H1 (cell line): ENCODE measurements around the gene TRNAU1AP. TPM values are rescaled to one million over a fixed set of nuclear protein-coding genes. Genes with fewer than 3 reads are reported as not detected.
"Not testable (repeated sequence)": the region's sequence is repeated elsewhere in the genome, so short reads cannot be mapped to it uniquely, and the experiment has no call there.

ENCODE experiments used
- CTCF ChIA-PET: fragments of 300-600 bp; sonication (Branson Sonifier 250); formaldehyde crosslinking; loops from one replicate; lab custom pipeline; 2021; ENCODE audit not compliant: partially characterized antibody; lab: Charles Lee
- POLR2A ChIA-PET: fragments of 300-600 bp; sonication (Branson Sonifier 250); formaldehyde crosslinking; loops from one replicate; lab custom pipeline; 2021; ENCODE audit warnings: inconsistent platforms; ENCODE audit not compliant: partially characterized antibody; lab: Charles Lee
- DNase-seq, 2 experiments: peaks; one replicate each; pipeline versions ENCODE4 v3.0.0 to v3.0.0-alpha.2; 2010 to 2022; ENCODE audit warnings: low spot score in 2 of 2, low read depth in 1 of 2, mixed read lengths in 1 of 2
- FAIRE-seq: peaks from 2 replicates; lab custom pipeline; 2011; peaks lifted over from hg19 to GRCh38; lab: Jason Lieb, UNC
- H2AFZ ChIP-seq: 2 replicates; pipeline ENCODE4 v1.8.1; 2012; ENCODE audit warnings: low read length, inconsistent platforms
- H2AK5ac ChIP-seq: 2 replicates; pipeline ENCODE4 v1.6.1; 2013; ENCODE audit warnings: low read depth, low read length
- H2BK120ac ChIP-seq: replicated peaks from 2 replicates; pipeline ENCODE3; 2013; ENCODE audit warnings: low read depth, low read length, inconsistent platforms
- H2BK12ac ChIP-seq: 2 replicates; pipeline ENCODE4 v1.6.1; 2013; ENCODE audit warnings: low read depth, low read length
- H2BK15ac ChIP-seq: 2 replicates; pipeline ENCODE4 v1.6.1; 2013; ENCODE audit warnings: low read length
- H2BK20ac ChIP-seq: 2 replicates; pipeline ENCODE4 v1.6.1; 2013; ENCODE audit warnings: low read length
- H2BK5ac ChIP-seq: 2 replicates; pipeline ENCODE4 v1.6.1; 2013; ENCODE audit warnings: low read depth, low read length
- H3K14ac ChIP-seq: 2 replicates; pipeline ENCODE4 v1.6.1; 2013; ENCODE audit warnings: inconsistent platforms; ENCODE audit not compliant: insufficient read length
- H3K18ac ChIP-seq: 2 replicates; pipeline ENCODE4 v1.6.1; 2013; ENCODE audit warnings: low read length; ENCODE audit errors: extremely low read depth
- H3K23ac ChIP-seq: 2 replicates; pipeline ENCODE4 v1.6.1; 2013; ENCODE audit warnings: inconsistent platforms; ENCODE audit not compliant: insufficient read length
- H3K23me2 ChIP-seq: 2 replicates; pipeline ENCODE4 v1.6.1; 2013; ENCODE audit warnings: low read depth, low read length
- H3K27ac ChIP-seq: 2 replicates; pipeline ENCODE4 v1.6.1; 2011; ENCODE audit warnings: low read depth, low read length, inconsistent platforms
- H3K27me3 ChIP-seq, 4 experiments: replicated peaks in 1 of 4; 1 replicate in 1 of 4; 2 replicates in 3 of 4; pipeline versions ENCODE4 v1.6.1 to v1.8.1; 2011 to 2013; ENCODE audit warnings: low read length in 3 of 4, mild to moderate bottlenecking in 3 of 4, inconsistent platforms in 2 of 4, mixed read lengths in 2 of 4, moderate library complexity in 1 of 4; ENCODE audit not compliant: control insufficient read depth in 3 of 4, insufficient read depth in 3 of 4; ENCODE audit errors: extremely low read depth in 1 of 4
- H3K36me3 ChIP-seq, 4 experiments: 2 replicates each; pipeline versions ENCODE4 v1.6.1 to v1.8.1; 2011 to 2013; ENCODE audit warnings: mild to moderate bottlenecking in 4 of 4, low read length in 3 of 4, moderate library complexity in 2 of 4, control low read depth in 1 of 4, inconsistent platforms in 1 of 4; ENCODE audit not compliant: insufficient read depth in 4 of 4, control insufficient read depth in 2 of 4
- H3K4ac ChIP-seq: replicated peaks from 2 replicates; pipeline ENCODE3; 2013; ENCODE audit warnings: low read length, low read depth, mixed read lengths, inconsistent platforms; ENCODE audit not compliant: insufficient read length
- H3K4me1 ChIP-seq, 4 experiments: replicated peaks in 1 of 4; 1 replicate in 1 of 4; 2 replicates in 3 of 4; pipeline versions ENCODE4 v1.6.1 to v1.8.1; 2011 to 2013; ENCODE audit warnings: low read length in 3 of 4, inconsistent platforms in 2 of 4, mixed read lengths in 1 of 4; ENCODE audit not compliant: insufficient read depth in 4 of 4, control insufficient read depth in 3 of 4
- H3K4me2 ChIP-seq, 2 experiments: 2 replicates each; pipeline versions ENCODE4 v1.6.1 to v1.8.1; 2011 to 2013; ENCODE audit warnings: low read depth in 2 of 2, low read length in 2 of 2, control low read depth in 1 of 2, inconsistent platforms in 1 of 2, mild to moderate bottlenecking in 1 of 2; ENCODE audit not compliant: insufficient read depth in 1 of 2
- H3K4me3 ChIP-seq, 4 experiments: fragments of 200-600, 300-600 bp in 1 of 4; sonication (generic), shearing (Covaris generic), sonication (Bioruptor Twin) in 1 of 4; 2 replicates each; pipeline versions ENCODE4 v1.5.1 to v1.8.1; 2011 to 2016; ENCODE audit warnings: low read length in 4 of 4, low read depth in 3 of 4, control low read depth in 2 of 4, inconsistent platforms in 2 of 4, mild to moderate bottlenecking in 2 of 4, mixed read lengths in 1 of 4, moderate library complexity in 1 of 4; ENCODE audit not compliant: insufficient read depth in 2 of 4; ENCODE audit errors: extremely low read depth in 1 of 4
- H3K56ac ChIP-seq: replicated peaks from 2 replicates; pipeline ENCODE3; 2013; ENCODE audit warnings: low read depth, mild to moderate bottlenecking, mixed read lengths, low read length, inconsistent platforms; ENCODE audit not compliant: insufficient read length
- H3K79me1 ChIP-seq: 2 replicates; pipeline ENCODE4 v1.6.1; 2013; ENCODE audit warnings: low read depth, low read length, control low read depth
- H3K79me2 ChIP-seq, 2 experiments: 2 replicates each; pipeline versions ENCODE4 v1.6.1 to v1.8.1; 2012 to 2013; ENCODE audit warnings: low read length in 2 of 2, mild to moderate bottlenecking in 2 of 2, inconsistent platforms in 1 of 2; ENCODE audit not compliant: insufficient read depth in 2 of 2, control insufficient read depth in 1 of 2
- H3K9ac ChIP-seq, 4 experiments: replicated peaks in 1 of 4; 1 replicate in 1 of 4; 2 replicates in 3 of 4; pipeline versions ENCODE4 v1.6.1 to v1.8.1; 2011 to 2013; ENCODE audit warnings: low read depth in 3 of 4, low read length in 3 of 4, control low read depth in 2 of 4, mild to moderate bottlenecking in 2 of 4, moderate library complexity in 2 of 4, inconsistent platforms in 1 of 4; ENCODE audit errors: extremely low read depth in 1 of 4
- H3K9me3 ChIP-seq, 2 experiments: 2 replicates each; pipeline versions ENCODE4 v1.6.1 to v1.8.1; 2012 to 2013; ENCODE audit warnings: mild to moderate bottlenecking in 2 of 2, moderate library complexity in 2 of 2, control low read depth in 1 of 2, inconsistent platforms in 1 of 2, low read depth in 1 of 2, low read length in 1 of 2, mixed read lengths in 1 of 2; ENCODE audit not compliant: insufficient read depth in 2 of 2
- H4K20me1 ChIP-seq, 2 experiments: replicated peaks in 1 of 2; 2 replicates each; pipeline versions ENCODE3 to v1.8.1; 2011 to 2013; ENCODE audit warnings: inconsistent platforms in 2 of 2, low read length in 2 of 2, mild to moderate bottlenecking in 1 of 2; ENCODE audit not compliant: insufficient read depth in 2 of 2, control insufficient read depth in 1 of 2
- H4K5ac ChIP-seq: 2 replicates; pipeline ENCODE4 v1.6.1; 2013; ENCODE audit warnings: low read length, low read depth, mixed read lengths, inconsistent platforms; ENCODE audit not compliant: insufficient read length
- H4K8ac ChIP-seq: 2 replicates; pipeline ENCODE4 v1.8.0; 2013; ENCODE audit warnings: mild to moderate bottlenecking, moderate library complexity, low read length, inconsistent platforms; ENCODE audit not compliant: insufficient read depth; ENCODE audit errors: extremely low read depth
- H4K91ac ChIP-seq: replicated peaks from 2 replicates; pipeline ENCODE3; 2013; ENCODE audit warnings: low read length, mixed read lengths, inconsistent platforms; ENCODE audit not compliant: insufficient read length
- WGBS, 2 experiments: shearing (Covaris generic) in 1 of 2; methylation state at CpG; one replicate each; pipeline versions ENCODE4 v1.1.6 to v1.1.7; 2013 to 2015; ENCODE audit warnings: low lambda C conversion rate in 2 of 2, mixed read lengths in 2 of 2, inconsistent platforms in 1 of 2, low coverage in 1 of 2, missing lambda C conversion rate in 1 of 2; ENCODE audit not compliant: insufficient replicate concordance in 2 of 2, insufficient coverage in 1 of 2, insufficient read length in 1 of 2; ENCODE audit errors: extremely low coverage in 1 of 2, missing lambda C conversion rate in 1 of 2; 5-methylcytosine and 5-hydroxymethylcytosine counted together
- polyA plus RNA-seq, 7 experiments: library from polyadenylated mRNA; depleted of rRNA in 3 of 7; stranded (reverse) in 5 of 7; unstranded in 2 of 7; fragments of >200 nt in 5 of 7; fragments of 200-250 nt in 2 of 7; gene quantifications; 1 replicate in 5 of 7; 2 replicates in 1 of 7; 4 replicates in 1 of 7; pipeline versions ENCODE4 v1.2.1 to v1.2.3, GENCODE V29; 2011 to 2013; ENCODE audit warnings: missing spikeins in 2 of 7, mixed read lengths in 2 of 7
- total RNA-seq: library from RNA; stranded (reverse); fragmentation: NEBNext Ultra II Directional; extraction: Animal tissue kit (Norgen Biotek cat#: 25700); gene quantifications from 2 replicates; pipeline ENCODE4 v1.2.1, GENCODE V29; 2021

The TRNAU1AP gene
- total and polyA plus RNA-seq, 2 of the 8 experiments (the other 6 are each of a cell fraction or from before 2014, with no cell fraction given), result 35.2 to 37.1 TPM

DNA sequence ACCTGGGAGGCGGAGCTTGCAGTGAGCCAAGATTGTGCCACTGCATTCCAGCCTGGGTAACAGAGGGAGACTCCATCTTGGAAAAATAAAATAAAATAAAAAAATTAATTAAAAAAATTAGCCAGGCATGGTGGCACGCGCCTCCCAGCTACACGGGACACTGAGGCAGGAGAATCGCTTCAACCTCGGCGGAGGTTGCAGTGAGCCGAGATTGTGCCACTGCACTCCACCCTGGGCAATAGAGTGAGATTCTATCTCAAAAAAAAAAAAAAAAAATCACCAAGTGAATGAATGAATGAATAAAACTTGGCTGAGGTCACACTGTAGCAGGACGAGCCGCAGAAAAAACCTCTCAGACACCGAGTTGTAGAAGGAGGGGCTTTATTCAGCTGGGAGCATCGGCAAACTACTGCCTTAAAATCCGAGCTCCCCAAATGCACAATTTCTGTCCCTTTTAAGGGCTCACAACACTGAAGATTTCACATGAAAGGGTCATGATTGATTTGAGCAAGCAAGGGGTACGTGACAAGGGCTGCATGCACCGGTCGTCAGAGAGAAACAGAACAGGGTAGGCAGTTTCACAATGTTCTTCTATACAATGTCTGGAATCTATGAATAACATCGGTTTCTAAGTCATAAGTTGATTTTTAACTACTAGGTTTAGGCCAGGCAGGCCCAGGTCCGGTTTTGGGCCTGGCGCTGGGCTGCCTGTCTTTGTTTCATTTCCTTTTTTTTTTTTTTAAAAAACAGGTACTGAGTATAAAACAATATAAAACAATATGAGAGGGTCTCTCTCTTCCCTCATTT, 33.9 kb downstream of the TRNAU1AP start:
- H3K79me2 ChIP-seq, H3K9ac ChIP-seq, H4K5ac ChIP-seq, H3K14ac ChIP-seq, H3K4me2 ChIP-seq, H3K27me3 ChIP-seq, FAIRE-seq, H3K4me3 ChIP-seq, H3K79me1 ChIP-seq, H2BK12ac ChIP-seq, H3K36me3 ChIP-seq, H3K23ac ChIP-seq, H3K18ac ChIP-seq, H4K20me1 ChIP-seq, H2BK20ac ChIP-seq, H4K91ac ChIP-seq, DNase-seq, H2BK15ac ChIP-seq, H2AFZ ChIP-seq, H2AK5ac ChIP-seq, H3K56ac ChIP-seq, H2BK5ac ChIP-seq, H3K23me2 ChIP-seq, H4K8ac ChIP-seq, H2BK120ac ChIP-seq, H3K4ac ChIP-seq, H3K27ac ChIP-seq, H3K9me3 ChIP-seq: not testable (repeated sequence)
- H3K4me1 ChIP-seq, result peaks cover 2 to 13% (median 5%) of the 10 kb centered on the region in 4 experiments; a peak in 6 of 7 replicates
- ChIA-PET CTCF (interaction anchor here (1.2 kb wide), 1 partner anchor 10 kb away, joined by 3 read pairs; no protein-coding TSS in a partner anchor), POLR2A (interaction anchor here (1.0 to 23.4 kb wide), 6 partner anchors 8 to 67 kb away, joined by 3 to 660 read pairs (median 34); partner anchors contain the start of genes RCC1, RNU11, TAF12 and TRNAU1AP)
- WGBS, 2 experiments, result 99% methylated on average over 19 of the region's 19 CpGs; no CpG with 5 or more reads in 1 of the 2 experiments
